Stimulated activated CD4-positive, alpha-beta T cell treated with anti-CD3 and anti-CD28 coated beads, Interleukin-1b, Interleukin-23, amount 100 ng/mL, for 4 hours (primary cell): Measurements from ENCODE around the gene TMEM60.

Experiments used
- DNase-seq, 2 donors: peaks; one replicate each; pipeline ENCODE4 v3.0.0-alpha.2; 2020; ENCODE audit warnings: low read depth in 2 of 2

TMEM60 gene

GRCh38 chr7:77771901-77772300 lies 26.3 kb downstream of the TMEM60 start:
- no peak for DNase-seq

DNA sequence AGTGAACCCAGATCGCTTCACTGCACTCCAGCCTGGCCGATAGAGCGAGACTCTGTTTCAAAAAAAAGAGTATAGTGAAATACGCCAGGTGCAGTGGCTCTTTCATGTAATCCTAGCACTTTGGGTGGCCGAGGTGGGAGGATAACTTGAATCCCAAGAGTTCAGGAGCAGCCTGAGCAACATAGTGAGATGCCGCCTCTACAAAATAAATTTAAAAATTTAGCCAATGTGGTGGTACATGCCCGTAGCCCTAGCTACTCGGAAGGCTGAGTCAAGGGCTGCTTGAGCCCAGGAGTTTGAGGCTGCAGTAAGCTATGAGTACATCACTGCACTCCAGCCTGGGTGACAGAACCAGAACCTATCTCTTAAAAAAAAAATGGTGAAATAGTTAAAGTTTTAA lies 27.9 kb downstream of the TMEM60 start:
- DNase-seq: no peak

GRCh38 chr7:77766801-77767605 lies 31.2 kb downstream of the TMEM60 start:
- DNase-seq: no peak

DNA sequence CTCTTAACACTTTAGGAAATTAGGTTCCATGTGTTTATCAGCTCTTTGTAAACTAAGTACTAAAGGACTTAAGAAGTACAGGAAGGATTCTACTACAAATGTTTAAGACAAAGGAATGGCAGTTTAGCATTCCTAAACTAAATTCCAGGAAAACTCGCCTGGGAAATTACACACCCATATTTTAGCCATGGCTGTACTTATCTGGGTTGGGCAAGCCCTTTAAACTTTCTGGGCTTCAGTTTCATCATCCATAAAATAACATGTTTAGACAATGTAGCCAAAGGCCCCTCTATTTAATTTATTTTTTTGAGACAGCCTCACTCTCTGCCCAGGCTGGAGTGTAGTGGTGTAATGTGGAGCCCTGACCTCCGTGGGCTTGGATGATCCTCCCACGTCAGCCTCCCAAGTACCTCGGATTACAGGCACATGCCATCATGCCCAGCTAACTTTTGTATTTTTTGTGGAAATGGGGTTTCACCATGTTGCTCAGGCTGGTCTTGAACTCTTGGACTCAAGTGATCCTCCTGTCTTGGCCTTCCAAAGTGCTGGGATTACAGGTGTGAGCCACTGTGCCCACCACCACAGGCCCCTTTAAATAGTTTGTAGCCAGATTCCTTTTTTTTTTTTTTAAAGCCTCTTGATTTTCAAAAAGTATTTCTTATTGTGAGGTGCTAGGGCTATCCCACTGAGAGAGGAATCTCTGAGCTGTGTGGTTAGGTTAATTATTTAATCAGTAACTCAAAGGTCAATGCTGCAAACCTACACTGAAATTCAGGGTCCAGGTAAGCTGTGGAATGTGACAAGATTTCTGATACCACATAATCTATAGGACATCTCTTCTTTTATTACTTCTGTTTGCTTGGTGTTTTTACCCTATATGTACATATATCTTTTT lies 32.1 kb downstream of the TMEM60 start:
- no peak for DNase-seq

DNA sequence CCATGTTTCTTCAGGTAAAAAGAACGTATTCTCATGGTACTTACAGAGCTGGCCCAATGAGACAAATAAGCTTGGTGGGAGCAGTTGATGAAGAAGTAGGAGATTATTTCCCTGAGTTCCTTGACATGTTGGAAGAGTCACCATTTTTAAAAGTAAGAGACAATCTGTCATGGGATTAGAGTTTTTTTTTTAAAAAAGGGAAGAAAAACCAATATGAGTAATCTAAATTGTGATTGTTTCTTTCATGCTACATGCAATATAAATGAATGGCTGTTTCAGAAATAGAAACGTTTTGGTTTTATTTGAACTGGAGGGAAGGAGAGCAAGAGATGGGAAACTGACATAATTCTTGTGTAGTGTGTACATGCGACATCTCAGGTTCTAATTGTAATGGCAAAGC lies 32.8 kb downstream of the TMEM60 start:
- no peak for DNase-seq

- DNase-seq: no peak
These were observed 37.3 kb downstream of the TMEM60 start for GRCh38 chr7:77760809-77761453.

DNA sequence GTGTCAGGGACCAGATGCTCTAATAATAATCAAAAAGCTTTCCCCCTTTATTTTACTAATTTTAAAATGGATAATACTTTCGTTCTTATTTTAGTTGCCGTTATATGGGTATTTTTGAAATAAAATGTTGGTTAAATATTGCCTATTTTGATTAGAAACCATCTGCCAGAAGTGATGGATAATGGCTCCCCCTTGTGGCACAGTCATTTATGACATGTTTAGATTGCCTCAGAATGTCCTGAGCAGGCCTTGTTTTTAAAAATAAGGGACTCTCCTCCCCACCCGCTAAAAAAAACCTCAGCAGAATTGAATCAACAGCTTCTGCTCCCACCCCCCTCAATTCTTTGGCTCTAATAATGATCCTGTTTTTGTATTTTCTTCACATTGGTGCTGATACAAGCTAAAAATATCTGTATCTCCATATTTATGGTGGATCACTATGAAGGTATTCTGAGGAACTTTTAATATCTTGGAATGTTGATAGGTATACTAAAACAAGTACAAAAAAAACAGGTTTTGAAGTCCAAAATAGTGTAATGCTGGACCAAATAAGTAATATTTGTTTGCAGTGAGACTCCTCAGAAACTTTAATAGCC lies 38.8 kb downstream of the TMEM60 start:
- DNase-seq: peak; percentile 14 to 80

- DNase-seq: no peak
These were observed 40.6 kb downstream of the TMEM60 start for GRCh38 chr7:77757589-77757988.

GRCh38 chr7:77753173-77753572 lies 45.1 kb downstream of the TMEM60 start:
- no peak for DNase-seq

- DNase-seq: no peak
These were observed 46.2 kb downstream of the TMEM60 start for GRCh38 chr7:77752016-77752415.

- no peak for DNase-seq
These were observed 50.5 kb downstream of the TMEM60 start for GRCh38 chr7:77747718-77748117.

GRCh38 chr7:77747178-77747577 lies 51.1 kb downstream of the TMEM60 start:
- DNase-seq: no peak

DNA sequence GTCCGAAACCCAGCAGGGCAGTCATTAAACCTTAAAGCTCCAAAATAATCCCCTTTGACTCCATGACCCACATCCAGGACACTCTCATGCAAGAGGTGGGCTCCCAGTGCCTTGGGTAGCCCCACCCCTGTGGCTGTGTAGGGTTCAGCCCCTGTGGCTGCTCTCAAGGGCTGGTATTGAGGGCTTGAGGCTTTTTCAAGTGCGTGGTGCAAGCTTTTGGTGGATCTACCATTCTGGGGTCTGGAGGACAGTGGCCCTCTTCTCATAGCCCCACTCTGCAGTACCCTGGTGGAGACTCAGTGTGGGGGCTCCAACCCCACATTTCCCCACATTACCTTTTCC lies 51.4 kb downstream of the TMEM60 start:
- no peak for DNase-seq

GRCh38 chr7:77746164-77746823 lies 51.9 kb downstream of the TMEM60 start:
- no peak for DNase-seq

DNA sequence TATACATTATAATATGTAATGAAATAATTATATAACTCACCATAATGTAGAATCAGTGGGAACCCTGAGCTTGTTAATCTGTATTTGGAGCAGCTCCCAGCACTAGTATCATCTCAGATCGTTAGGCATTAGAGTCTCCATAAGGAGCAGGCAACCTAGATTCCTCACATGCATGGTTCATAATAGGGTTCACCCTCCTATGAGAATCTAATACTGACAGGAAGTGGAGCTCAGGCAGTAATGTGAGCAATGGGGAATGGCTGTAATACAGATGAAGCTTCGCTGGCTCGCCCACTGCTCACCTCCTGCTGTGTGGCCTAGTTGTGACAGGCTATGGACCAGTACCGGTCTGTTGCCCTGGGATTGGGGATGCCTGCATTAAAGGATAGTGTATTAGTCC lies 52.5 kb downstream of the TMEM60 start:
- no peak for DNase-seq
